ENCODE results near the gene TMPRSS3.
"Not testable (repeated sequence)": the region's sequence is repeated elsewhere in the genome, so short reads cannot be mapped to it uniquely, and the experiment has no call there.

Gene TMPRSS3

DNA sequence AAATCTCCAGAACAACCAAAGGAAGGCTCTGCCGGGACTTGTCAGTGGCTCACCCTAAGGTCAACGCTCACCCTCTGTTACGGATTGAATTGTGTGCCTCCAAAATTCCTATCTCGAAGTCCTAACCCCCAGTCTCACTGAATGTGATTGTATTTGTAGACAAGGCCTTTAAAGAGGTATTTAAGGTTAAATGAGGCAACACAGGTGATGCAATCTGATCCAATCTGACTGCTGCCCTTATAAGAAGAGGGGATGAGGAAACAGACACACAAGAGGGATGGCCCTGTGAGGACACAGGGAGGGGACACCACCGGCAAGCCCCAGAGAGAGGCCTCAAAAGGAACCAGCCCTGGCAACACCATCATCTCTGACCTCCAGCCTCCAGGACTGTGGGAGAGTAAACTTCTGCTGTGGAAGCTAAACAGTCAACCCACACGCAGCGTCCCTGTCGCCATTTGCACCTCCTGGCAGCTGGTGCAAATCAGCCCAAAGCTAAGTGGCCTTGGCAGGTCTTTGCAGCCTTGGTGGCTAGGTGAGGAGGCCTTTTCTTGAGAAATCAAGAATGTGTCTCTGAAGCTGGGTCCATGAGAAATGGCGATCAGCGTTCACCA lies 32.1 kb upstream of the TMPRSS3 start:
- DNase-seq (ENCODE audit: low read depth): no peak

DNA sequence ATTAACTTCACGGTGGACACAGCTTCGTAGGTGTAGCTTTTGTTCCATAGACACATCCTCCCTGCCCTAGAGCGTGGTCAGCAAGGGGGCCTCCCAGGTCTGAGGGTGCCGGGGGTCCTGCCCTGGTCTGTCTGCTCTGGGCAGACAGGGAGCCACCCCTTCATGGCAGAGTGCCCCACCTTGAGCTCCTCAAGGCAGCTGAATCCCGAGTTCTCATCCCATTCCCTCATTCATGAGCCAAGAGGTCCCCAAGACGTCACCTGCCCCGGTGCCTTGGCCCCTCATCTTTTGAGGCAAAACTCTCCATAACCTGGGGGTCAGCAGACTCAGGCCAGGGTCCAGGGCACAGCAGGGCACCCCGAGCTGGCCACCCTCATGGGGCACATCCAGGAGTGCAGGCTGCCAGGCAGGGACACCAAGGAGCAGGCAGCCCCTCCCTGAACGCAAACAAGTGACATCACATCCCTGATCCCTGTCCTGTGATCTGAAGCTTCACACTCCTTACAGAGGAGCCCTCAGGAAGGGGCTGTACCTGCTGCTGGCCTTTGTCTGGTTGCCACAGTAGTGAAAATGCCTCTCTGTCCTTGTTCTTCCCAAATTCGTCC lies 31.1 kb upstream of the TMPRSS3 start:
- no peak for DNase-seq (ENCODE audit: low read depth)

DNA sequence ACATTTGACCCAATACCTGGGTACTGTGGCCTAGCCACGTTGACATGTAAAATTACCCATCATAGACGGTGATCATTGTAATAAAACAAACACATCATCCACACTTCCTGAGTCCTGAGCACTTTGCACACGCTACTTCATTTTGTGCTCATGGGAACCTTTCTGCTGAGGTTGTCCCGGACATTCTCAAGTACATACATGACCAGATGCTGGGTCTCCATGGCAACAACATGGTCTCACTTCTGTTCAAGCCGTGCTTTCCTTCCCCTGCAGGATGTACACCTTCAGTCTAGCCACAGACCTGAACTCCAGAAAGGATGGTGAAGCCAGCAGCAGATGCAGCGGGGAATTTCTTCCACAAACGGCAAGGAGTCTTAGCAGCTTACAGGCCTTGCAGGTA lies 30.6 kb upstream of the TMPRSS3 start:
- DNase-seq (ENCODE audit: low read depth): no peak

DNA sequence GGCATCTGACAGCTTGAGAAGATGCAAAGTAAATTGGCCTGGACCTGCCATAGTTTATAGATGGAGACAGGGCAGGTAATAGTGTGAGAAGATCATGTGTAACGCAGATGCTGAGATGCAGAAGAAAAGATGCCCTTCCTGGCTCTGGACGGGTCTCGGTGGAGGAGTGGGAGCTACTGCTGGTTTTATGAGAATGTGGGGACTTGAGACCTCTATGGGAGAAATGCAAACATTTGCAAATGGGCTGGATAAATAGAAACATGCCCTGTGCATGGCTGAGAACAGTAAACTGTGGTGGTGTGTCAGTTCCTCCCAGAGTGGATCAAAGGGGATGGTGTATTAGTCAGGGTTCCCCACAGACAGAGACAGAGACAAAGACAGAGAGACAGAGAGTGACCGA lies 29.7 kb upstream of the TMPRSS3 start:
- DNase-seq (ENCODE audit: low read depth): no peak

DNA sequence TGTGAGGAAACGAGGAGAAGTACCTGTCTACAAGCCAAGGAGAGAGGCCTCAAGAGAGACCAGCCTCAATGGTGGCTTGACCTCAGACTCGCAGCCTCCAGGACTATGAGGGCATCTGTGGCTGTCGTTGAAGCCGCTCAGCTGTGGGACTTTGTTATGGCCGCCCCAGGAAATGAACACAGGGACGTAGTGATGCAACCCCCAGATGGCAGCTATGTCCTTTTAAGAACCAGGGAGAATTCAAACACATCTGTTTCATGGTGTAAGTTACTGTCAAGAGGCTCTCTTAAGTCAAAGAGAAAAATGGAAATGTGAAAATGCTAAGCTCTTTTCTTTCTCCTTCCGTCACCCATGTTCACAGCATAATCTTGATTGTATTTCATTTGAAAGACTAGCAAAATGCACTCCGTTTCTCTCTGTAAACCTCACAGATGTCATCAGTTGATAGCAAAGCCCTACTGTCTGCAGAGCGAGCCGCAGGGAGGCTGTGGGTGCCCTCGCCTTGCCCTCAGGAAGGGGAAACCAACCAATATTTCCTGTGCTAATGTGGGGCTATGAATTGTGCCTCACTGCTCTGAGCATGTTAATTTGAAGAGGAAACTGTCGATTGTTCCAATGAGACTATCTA lies 29.2 kb upstream of the TMPRSS3 start:
- peak; percentile 57 for DNase-seq (ENCODE audit: low read depth)

DNA sequence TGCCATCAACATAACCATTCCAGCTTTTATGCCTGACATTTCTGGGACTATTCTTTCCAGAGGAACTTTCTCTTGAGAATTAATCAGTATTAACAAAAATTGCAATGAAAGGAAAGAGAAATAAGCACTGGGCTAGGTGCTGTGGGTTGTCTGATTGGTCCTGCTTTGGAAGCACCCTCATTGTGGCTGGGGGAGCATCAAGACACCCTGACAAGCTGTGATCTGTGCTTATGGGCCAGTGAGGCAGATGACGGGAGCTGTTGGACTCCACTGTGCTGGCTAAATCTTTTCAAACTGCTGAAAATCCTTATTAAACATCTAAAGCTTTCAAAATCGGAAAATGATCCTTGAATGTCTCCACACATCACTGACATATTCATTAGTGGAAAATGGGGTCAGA lies 27.8 kb upstream of the TMPRSS3 start:
- no peak for DNase-seq (ENCODE audit: low read depth)

DNA sequence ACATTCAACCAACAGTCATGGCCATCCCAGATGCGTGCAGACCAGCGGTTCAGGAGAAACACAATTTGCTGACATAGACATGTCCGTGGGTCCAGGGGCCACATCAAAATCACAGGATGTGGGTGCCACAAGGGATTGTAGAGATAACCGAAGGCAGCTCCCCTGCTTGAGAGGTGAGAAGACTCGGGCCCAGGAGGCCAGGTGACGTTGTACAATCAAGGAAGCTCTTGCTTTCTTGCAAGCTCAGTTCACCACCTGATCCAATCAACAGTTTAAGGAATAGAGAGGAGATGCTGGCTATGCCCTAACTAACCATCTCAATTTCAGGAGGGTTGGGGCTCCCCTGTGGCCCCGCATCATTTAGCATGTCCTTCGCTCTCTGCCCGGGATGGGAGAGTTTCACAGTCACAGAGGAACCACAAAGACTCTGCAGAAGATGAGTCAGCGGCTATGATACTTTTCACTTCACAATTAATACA lies 27.4 kb upstream of the TMPRSS3 start:
- no peak for DNase-seq (ENCODE audit: low read depth)

DNA sequence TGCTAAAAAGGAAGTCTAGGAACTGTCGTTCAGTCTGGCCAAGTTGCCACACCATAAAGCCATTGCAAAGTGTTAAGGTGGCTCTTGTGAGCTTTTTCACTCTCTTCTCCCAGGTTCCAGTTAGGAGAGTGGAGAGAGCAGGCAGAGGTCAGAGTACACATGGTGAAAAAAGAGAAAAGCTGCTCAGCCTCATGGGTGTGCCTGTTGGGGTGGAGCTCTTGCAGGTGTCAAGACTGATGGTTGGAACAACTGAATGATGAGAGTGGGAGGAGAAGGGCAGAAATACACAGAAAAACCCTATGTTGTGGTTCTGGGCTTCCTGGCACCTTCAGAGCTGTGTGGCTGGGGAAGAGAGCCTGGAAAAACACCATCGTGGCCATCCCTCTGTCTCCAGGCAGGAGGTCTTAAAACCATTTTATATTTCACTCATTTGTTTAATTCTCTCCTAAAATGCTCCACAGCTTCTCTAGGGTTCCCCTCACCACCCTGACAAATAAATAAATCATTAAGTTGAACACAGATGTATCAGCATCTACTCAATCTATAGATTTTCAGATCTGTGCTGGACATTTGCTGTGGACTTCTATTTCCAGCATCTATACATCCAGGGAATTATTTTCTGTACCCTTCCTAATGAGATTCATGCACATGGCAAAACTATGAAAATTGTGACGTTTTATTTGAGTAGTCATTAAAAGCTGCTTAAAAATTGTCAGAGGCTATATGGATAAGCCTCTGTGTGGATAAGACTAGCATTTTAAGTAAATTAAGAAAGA lies 25.4 kb upstream of the TMPRSS3 start:
- no peak for DNase-seq (ENCODE audit: low read depth)

DNA sequence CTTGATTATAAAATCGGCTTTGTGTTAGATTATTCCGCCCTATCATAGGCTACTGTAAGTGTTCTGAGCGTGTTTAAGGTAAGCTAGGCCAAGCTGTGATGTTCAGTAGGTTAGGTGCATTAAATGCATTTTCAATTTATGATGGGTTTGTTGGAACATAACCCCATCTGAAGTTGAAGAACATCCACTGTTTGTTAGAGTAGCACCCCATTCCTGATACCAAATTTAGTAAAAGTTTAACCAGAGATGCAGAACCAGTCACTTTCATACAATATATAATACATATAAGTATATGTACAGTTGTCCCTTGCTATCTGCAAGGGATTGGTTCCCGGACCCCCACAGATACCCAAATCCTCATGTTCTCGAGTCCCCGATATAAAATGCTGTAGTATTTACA lies 24.0 kb upstream of the TMPRSS3 start:
- no peak for DNase-seq (ENCODE audit: low read depth)

DNA sequence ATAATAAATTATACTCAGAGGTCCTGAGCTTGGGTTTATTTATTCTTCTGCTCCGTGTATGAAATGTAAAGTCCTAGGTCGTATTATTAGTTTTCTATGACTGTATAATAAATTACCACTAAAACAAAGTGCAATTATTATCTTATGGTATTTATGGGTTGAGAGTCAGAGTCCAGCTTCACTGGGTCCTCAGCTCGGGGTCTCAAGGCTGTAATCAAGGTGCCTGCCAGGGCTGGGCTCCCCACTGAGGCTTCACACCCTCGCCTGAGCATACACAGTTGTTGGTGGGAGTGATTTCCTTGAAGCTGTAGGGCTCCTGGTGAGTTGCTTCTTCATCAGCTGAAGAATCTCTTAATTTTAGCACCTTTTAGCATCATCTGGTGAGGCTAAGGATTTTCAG lies 23.0 kb upstream of the TMPRSS3 start:
- DNase-seq (ENCODE audit: low read depth): no peak

DNA sequence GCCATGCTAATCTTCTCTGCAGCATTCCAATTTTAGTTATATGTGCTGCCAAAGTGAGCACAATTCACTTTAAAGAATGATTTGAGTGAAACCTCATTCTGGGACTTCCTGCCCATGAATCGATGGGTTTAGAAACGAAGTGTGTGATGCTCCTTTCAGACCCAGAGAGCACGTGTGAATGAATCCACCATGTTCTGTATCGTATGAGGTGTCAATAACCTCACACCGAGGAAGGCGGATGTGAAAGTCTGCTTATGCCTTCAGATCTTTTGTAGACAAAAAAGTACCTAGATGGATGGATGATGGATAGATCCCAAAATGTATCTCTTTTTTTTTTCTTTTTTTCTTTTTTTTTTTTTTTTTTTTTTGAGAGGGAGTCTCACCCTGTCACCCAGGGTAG lies 21.7 kb upstream of the TMPRSS3 start:
- DNase-seq (ENCODE audit: low read depth): no peak

DNA sequence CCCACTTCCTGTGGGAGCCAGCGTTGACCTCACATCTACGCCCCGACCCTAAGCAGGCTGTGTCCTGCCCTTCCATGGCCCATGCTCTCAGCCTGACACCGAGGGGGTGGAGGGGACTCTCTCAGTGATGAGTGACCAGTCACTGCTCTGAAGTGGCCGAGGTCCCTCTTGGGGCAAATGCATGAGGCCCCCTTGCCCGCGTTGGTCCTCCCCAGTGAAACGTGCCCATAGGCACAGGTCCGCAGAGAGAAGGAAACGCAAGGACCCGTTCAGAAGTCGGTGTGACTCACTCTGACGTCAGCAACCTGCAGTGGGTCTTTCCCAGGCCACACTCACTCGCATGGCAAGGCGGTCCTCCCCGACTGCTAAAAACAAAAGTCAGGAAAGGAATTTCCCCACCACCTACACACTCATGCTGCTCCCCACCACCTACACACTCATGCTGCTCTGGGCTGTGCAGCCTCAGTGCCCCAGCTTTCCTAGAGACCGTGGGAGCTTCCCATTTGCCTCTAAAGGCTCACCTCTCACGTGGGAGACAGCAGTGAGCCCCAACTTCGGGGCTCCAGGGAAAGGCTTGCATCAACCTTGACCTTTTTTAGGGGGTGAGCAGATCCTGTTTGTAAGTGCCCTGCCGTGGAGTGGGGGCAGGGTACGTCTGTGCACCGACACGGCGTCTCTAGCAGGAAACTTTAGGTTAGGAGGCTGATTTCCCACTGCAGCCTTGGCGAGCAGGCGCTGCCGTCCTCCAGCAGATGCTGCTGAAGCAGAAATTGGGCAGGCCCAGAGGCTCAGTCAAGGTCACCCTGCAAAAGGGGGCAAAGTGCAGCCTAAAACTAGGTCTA lies 19.3 kb upstream of the TMPRSS3 start:
- peak; percentile 85 for DNase-seq (ENCODE audit: low read depth)

DNA sequence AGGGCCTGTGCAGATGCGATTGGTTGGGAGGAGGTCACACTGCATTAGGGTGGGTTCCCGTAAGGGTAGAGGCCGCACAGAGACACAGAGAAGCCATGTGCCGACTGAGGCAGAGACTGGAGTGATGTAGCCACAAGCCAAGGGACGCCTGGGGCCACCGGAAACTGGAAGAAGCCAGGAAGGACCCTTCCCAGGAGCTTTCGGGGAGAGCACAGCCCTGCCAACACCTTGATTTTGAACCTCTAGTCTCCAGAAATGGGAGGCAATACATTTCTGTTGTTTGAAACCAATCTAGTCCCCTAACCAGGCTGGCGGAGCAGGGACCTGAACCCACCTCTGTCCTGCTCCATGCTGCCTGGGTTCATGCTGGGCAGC lies 18.7 kb upstream of the TMPRSS3 start:
- no peak for DNase-seq (ENCODE audit: low read depth)

DNA sequence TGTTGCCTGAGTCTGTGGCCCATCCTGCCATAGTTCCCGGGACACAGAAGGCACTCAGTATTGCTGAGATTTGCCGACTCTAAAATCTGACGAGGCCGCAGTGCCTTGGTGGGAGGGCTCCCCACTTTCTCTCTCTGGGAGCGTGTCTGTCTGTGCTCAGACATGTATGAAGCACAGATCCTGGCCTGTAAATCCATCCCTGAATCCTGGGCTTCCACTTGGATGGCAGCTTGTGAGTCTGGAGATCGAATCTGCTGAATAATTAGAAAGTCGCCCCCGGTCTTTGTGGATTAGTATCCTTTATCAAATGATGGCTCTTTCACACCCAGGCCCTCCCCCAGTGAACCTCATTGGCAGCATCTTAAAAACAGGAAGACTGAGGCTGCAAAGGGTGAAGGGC lies 18.2 kb upstream of the TMPRSS3 start:
- DNase-seq (ENCODE audit: low read depth): no peak

DNA sequence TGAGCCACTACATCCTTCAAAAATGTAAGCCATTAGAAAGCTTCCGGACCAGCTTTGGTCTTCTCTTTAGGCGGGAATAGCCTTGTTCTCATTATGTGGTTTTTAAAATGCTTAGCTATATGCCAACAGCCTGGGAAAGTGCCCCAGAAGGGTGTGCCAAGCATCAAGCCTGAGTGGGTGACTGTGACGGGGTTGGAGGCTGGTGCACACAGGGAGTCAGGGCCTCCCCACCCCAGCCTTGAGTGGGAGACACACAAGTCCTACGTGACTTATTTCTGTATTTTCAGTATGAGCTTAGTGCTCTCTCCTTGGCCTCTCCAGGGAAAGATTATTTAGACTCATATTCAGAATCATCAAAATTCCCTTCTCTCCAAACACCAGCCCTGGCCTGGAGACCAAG lies 17.6 kb upstream of the TMPRSS3 start:
- no peak for DNase-seq (ENCODE audit: low read depth)

DNA sequence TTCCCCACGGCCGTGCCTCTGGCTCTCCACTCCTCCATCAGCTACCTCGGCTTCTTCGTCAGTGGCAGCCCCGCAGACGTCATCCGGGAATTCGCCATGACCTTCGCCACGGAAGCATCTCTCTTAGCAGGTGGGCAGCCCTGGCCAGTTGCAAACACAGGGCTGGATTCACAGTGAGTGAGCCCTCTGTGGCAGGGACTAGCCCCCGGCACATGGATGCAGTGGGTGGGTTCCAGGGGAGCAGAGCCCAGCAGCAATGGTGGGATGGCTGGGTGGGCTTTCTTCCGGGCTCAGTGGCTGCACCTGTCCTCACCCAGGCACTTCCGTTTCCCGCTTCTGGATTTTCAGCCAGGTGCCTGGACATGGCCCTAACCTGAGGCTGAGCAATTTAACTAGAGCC lies 17.2 kb upstream of the TMPRSS3 start:
- no peak for DNase-seq (ENCODE audit: low read depth)

DNA sequence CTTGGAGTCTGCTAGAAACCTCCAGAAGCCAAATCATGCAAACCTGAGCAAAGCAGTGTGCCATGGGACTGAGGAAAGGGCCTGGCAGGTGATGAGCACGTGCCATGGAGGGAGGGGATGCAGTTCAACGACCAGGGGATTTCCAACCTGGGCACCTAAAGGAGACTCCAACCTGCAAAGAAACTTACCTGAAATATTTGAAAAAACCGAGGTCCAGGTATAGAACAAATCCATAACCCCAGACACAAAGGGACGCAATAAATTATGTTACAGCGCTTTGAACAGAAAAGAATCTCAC lies 16.7 kb upstream of the TMPRSS3 start:
- no peak for DNase-seq (ENCODE audit: low read depth)

DNA sequence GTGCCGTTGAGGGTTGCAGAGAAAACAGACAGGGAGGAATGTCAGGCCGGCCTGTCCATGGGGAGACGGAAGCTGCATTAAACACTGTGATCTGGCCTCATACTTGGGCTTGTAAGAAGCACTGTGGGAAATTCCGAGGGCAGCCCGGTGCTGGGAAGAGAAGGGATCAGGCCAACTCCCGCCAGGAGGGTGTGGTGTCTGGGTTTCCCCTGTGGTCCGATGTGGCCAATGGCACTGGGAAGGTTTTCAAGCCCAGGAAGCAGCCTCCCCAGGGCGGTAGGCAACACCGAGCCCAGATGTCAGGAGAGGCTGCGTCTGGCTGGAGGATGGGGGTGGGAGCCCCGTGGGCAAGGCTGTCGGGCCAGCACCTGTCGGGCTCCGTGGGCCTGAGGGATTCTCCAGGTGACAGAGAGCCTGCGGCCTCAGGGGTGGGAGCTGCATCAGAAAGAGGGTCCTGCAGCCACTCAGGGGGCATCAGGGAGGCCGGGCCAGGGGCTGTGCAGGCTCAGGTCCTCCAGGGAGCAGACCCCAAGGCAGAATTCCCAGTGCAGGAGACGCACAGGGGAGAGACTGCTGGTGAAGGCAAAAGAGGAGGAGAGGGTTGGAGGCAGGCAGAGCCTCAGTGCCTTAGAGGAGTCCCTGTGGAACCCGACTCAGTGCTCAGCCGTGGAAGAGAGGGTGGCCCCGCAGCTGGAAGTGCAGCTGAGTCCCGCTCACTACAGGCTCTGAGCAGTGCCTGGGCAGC lies 16.2 kb upstream of the TMPRSS3 start:
- no peak for DNase-seq (ENCODE audit: low read depth)

DNA sequence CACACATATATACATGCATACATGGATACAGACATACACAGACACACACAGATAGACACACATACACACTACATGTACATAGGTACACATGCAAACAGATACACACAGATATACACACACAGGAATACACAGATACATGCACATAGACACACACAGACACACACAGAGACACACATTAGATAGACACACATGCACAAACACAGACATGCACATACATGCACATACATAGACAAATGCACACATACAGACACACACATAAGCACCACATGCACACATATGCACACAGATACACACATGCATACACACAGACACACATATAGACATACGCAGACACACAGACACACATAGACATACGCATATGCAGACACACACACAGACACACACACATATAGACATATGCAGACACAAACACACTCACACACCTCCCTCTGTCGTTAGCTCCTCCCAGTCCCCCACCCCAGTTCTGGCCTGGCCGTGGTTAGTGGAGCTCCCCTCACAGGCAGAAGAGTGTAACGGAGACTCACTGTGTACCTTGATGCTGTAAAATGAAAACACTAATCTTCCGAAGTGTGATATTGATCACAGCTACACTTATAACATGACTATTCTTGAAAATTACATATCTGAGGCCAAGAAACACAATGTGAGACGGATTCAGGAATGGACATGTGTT lies 15.5 kb upstream of the TMPRSS3 start:
- DNase-seq (ENCODE audit: low read depth): no peak

DNA sequence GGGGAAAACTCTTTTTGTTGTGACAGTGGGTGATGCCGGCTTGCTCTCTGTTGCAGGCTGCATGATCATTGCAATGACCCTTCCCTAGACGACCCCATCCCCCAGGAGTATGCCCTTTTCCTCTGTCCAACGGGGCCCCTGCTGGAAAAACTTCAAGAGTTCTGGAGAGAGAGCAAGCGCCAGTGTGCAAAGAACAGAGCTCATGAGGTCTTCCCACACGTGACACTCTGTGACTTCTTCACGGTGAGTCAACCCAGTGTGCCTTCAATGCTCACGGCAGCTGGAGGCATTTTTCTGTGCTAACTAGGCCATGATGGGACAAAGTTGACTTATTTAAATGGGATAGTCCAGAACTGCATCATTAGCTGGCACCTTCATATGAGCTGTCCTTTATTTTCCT lies 13.5 kb upstream of the TMPRSS3 start:
- no peak for DNase-seq (ENCODE audit: low read depth)

DNA sequence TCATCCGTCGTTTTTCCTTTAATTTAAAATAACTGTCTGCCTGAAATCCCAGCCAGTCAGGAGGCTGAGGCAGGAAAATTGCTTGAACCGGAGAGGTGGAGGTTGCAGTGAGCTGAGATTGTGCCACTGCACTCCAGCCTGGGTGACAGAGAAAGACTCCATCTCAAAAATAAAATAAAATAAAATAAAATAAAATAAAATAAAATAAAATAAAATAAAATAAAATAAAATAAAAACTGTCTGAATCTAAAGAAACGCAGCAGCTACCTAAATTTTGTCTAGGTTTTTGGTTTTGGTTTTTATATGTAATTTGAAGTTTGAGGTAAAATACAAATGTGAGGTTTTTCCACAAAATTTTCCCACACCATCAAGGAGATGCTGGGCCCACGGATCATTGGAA lies 12.9 kb upstream of the TMPRSS3 start:
- DNase-seq (ENCODE audit: low read depth): not testable (repeated sequence)
